ENCODE measurements around the gene ISL1. TPM values are rescaled to one million over a fixed set of nuclear protein-coding genes. Genes with fewer than 3 reads are reported as not detected.

Gene ISL1
- not detected for polyA plus RNA-seq (2012; ENCODE audit: low read depth, missing spikeins)

GRCh38 chr5:51383131-51384121, at the start of gene ISL1:
Gene ISL1, plus strand, starts transcription at chr5:51383448. Its CDS starts 224 bp downstream, at chr5:51383672.
- no peak for FAIRE-seq
- no peak for DNase-seq (ENCODE audit: insufficient read length, low spot score)
- TF ChIP-seq PAX5 (IDR thresholded peaks at IDR 0.05; ENCODE audit: insufficient read depth, low read length, severe bottlenecking) (no peak), POLR2AphosphoS5 (IDR thresholded peaks at IDR 0.05; ENCODE audit: low read depth, low read length) (no peak), POLR2A (IDR thresholded peaks at IDR 0.05; ENCODE audit: low read depth, low read length) (no peak), POU2F2 (IDR thresholded peaks at IDR 0.05; ENCODE audit: low read depth, low read length) (no peak), SPI1 (IDR thresholded peaks at IDR 0.05; ENCODE audit: low read depth, low read length) (no peak), TAF1 (IDR thresholded peaks at IDR 0.05; ENCODE audit: low read depth, low read length) (no peak)

DNA sequence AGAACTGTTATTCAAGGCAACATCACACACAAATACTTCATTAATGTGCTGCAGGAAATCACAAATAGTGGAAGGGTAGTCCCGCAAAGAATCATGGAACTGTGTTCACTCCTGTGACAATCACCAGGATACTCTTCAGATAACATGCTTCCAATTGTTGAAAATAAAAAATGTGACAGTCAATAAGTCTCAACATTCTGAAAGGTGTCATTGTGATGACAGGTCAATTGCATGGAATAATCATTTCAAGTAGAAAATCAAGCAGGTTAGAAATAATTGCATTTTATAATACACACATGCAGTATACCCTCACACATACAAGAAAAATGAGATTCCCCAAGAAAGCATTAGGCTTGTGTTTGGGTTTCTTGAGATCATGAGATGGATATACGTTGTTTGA, 46.4 kb upstream of the ISL1 start:
- FAIRE-seq: no peak
- TF ChIP-seq TAF1 (IDR thresholded peaks at IDR 0.05; ENCODE audit: low read depth, low read length) (no peak), PAX5 (IDR thresholded peaks at IDR 0.05; ENCODE audit: insufficient read depth, low read length, severe bottlenecking) (no peak), POLR2AphosphoS5 (IDR thresholded peaks at IDR 0.05; ENCODE audit: low read depth, low read length) (no peak), POU2F2 (IDR thresholded peaks at IDR 0.05; ENCODE audit: low read depth, low read length) (no peak), SPI1 (IDR thresholded peaks at IDR 0.05; ENCODE audit: low read depth, low read length) (no peak), POLR2A (IDR thresholded peaks at IDR 0.05; ENCODE audit: low read depth, low read length) (no peak)
- DNase-seq (ENCODE audit: insufficient read length, low spot score): no peak

- no peak for DNase-seq (ENCODE audit: insufficient read length, low spot score)
- FAIRE-seq: no peak
- TF ChIP-seq SPI1 (IDR thresholded peaks at IDR 0.05; ENCODE audit: low read depth, low read length) (no peak), POU2F2 (IDR thresholded peaks at IDR 0.05; ENCODE audit: low read depth, low read length) (no peak), PAX5 (IDR thresholded peaks at IDR 0.05; ENCODE audit: insufficient read depth, low read length, severe bottlenecking) (no peak), POLR2A (IDR thresholded peaks at IDR 0.05; ENCODE audit: low read depth, low read length) (no peak), TAF1 (IDR thresholded peaks at IDR 0.05; ENCODE audit: low read depth, low read length) (no peak), POLR2AphosphoS5 (IDR thresholded peaks at IDR 0.05; ENCODE audit: low read depth, low read length) (no peak)
Observed at GRCh38 chr5:51345106-51345505, 38.1 kb upstream of the ISL1 start.

DNA sequence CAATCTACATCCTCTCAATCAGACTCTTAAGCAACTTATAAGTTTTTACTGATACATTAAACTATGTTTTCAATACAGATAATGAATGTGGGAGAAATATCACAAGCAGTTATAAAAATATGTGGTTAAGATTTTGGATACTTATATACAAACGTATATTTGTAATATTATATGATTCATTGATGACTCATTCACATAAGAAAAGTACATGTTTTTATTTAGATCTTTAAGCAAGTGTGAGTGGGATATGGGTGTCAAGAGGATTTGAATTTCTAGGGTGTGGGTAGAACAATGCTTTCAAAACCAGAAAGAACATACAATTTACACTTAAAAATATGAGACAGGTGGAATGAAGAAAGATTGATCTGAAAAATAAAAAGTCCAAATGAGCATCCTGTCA, 36.1 kb upstream of the ISL1 start:
- no peak for DNase-seq (ENCODE audit: insufficient read length, low spot score)
- FAIRE-seq: no peak
- TF ChIP-seq POLR2A (IDR thresholded peaks at IDR 0.05; ENCODE audit: low read depth, low read length): no peak
- TF ChIP-seq POU2F2 (IDR thresholded peaks at IDR 0.05; ENCODE audit: low read depth, low read length): no peak
- TF ChIP-seq POLR2AphosphoS5 (IDR thresholded peaks at IDR 0.05; ENCODE audit: low read depth, low read length): no peak
- no peak for TF ChIP-seq TAF1 (IDR thresholded peaks at IDR 0.05; ENCODE audit: low read depth, low read length)
- TF ChIP-seq PAX5 (IDR thresholded peaks at IDR 0.05; ENCODE audit: insufficient read depth, low read length, severe bottlenecking): no peak

DNA sequence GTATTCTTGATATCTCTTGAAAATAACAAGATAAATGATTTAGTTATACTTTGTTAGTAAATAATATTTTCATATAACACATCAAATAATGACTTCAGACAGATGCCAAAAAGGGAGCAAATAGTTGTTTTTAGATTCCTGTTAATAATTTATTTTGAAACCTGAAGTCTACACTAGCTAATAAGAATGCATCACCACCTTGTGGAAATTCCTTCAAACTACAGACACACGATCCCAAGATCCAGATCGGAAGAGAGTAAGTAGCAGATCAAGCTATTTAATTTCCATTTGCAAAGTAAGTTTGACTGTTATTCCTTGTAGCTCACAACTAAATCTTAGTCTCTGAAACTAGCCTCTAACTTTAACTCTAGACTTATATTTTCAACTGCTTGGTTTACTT, 35.5 kb upstream of the ISL1 start:
- FAIRE-seq (no peak), DNase-seq (ENCODE audit: insufficient read length, low spot score) (no peak)
- TF ChIP-seq SPI1 (IDR thresholded peaks at IDR 0.05; ENCODE audit: low read depth, low read length) (no peak), POU2F2 (IDR thresholded peaks at IDR 0.05; ENCODE audit: low read depth, low read length) (no peak)

DNA sequence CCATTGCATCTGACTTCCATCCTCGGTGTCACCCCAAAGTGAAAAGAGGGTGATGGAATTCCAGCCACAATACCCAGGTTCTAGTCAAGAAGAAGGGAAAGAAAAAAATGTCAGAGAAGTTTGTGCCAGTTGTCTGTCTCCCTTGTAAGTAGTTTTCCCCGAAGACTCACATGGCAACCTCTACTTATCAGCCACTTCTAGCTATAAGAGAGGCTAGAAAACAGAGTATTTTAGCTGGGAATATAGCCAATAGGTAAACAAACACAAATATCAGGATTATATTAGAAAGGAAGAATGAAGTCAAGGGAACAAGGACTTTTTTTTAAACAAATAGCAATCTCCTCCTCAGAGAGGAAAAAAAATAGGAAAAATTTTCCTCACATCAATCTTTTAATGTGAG, 12.2 kb upstream of the ISL1 start:
- DNase-seq (ENCODE audit: insufficient read length, low spot score) (no peak), FAIRE-seq (no peak)
- TF ChIP-seq POLR2AphosphoS5 (IDR thresholded peaks at IDR 0.05; ENCODE audit: low read depth, low read length): no peak
- TF ChIP-seq TAF1 (IDR thresholded peaks at IDR 0.05; ENCODE audit: low read depth, low read length): no peak
- no peak for TF ChIP-seq POLR2A (IDR thresholded peaks at IDR 0.05; ENCODE audit: low read depth, low read length)
- no peak for TF ChIP-seq PAX5 (IDR thresholded peaks at IDR 0.05; ENCODE audit: insufficient read depth, low read length, severe bottlenecking)
- TF ChIP-seq POU2F2 (IDR thresholded peaks at IDR 0.05; ENCODE audit: low read depth, low read length): no peak

DNA sequence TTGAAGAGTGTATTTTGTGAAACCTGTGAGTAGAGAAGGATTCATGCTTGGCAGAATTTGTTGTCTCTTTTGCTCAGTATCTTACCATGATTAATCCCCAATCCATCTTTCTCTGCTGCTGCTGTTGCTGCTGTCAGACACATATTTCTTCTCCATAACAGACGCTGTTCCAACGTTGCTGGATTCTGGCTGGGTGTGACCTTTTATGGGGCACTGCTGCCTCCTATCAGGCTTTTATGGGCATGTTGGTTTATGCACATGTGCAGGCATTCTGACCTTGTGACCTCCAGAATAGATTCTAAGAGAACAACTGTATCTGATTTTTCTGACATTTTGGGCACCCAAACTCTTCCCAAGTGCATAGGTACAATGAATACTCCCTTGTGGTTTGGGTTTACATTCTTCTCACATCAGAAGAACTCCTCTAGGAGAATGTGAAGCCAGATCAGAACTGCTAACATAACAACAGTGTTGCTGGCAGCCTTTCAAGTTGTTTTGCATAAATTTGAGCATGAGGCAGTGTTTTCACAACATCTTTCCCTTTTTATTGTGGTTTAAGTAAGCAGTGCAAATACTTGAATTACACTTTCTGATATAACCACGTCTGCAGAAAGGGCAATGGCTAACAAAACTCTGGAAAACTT, 9.2 kb upstream of the ISL1 start:
- no peak for DNase-seq (ENCODE audit: insufficient read length, low spot score)
- no peak for FAIRE-seq
- TF ChIP-seq POLR2AphosphoS5 (IDR thresholded peaks at IDR 0.05; ENCODE audit: low read depth, low read length) (no peak), POU2F2 (IDR thresholded peaks at IDR 0.05; ENCODE audit: low read depth, low read length) (no peak)

DNA sequence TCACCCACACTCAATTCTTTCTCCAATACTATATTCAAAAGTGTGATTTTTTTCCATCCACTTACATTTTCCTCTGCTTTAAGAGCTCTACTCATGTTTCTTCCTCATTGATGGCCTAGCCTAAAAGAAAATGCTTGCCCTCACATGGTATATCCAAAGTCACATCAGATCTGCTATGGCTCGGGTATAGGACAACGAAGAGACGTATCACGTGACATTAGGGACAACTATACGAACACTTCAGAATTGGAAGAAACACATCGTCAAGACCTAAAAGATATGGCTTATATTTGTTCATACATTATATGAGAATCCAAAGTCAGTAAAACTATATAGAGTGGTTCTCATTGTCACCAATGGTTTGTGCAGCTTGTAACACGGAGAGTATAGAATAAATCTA, 8.2 kb upstream of the ISL1 start:
- no peak for FAIRE-seq
- DNase-seq (ENCODE audit: insufficient read length, low spot score): no peak
- TF ChIP-seq POU2F2 (IDR thresholded peaks at IDR 0.05; ENCODE audit: low read depth, low read length) (no peak), SPI1 (IDR thresholded peaks at IDR 0.05; ENCODE audit: low read depth, low read length) (no peak), POLR2A (IDR thresholded peaks at IDR 0.05; ENCODE audit: low read depth, low read length) (no peak), POLR2AphosphoS5 (IDR thresholded peaks at IDR 0.05; ENCODE audit: low read depth, low read length) (no peak), TAF1 (IDR thresholded peaks at IDR 0.05; ENCODE audit: low read depth, low read length) (no peak), PAX5 (IDR thresholded peaks at IDR 0.05; ENCODE audit: insufficient read depth, low read length, severe bottlenecking) (no peak)

- DNase-seq (ENCODE audit: insufficient read length, low spot score) (no peak), FAIRE-seq (no peak)
- TF ChIP-seq TAF1 (IDR thresholded peaks at IDR 0.05; ENCODE audit: low read depth, low read length): no peak
- no peak for TF ChIP-seq POLR2A (IDR thresholded peaks at IDR 0.05; ENCODE audit: low read depth, low read length)
- no peak for TF ChIP-seq POU2F2 (IDR thresholded peaks at IDR 0.05; ENCODE audit: low read depth, low read length)
- no peak for TF ChIP-seq POLR2AphosphoS5 (IDR thresholded peaks at IDR 0.05; ENCODE audit: low read depth, low read length)
- no peak for TF ChIP-seq PAX5 (IDR thresholded peaks at IDR 0.05; ENCODE audit: insufficient read depth, low read length, severe bottlenecking)
- no peak for TF ChIP-seq SPI1 (IDR thresholded peaks at IDR 0.05; ENCODE audit: low read depth, low read length)
Observed at GRCh38 chr5:51376509-51376908, 6.7 kb upstream of the ISL1 start.
